WERI-Rb-1 (cell line): ENCODE results near the gene SNCG.
"Not testable (repeated sequence)": the region's sequence is repeated elsewhere in the genome, so short reads cannot be mapped to it uniquely, and the experiment has no call there.

ENCODE experiments used
- DNase-seq: peaks from one replicate; pipeline ENCODE4 v3.0.0-alpha.2; 2020
- H3K27ac ChIP-seq: fragments of 250-450 bp; sonication (Bioruptor Pico); 2 replicates; pipeline ENCODE4 v1.5.1; 2020; ENCODE audit warnings: mild to moderate bottlenecking, moderate library complexity
- H3K27me3 ChIP-seq: fragments of 250-450 bp; sonication (Bioruptor Pico); 2 replicates; pipeline ENCODE4 v1.5.1; 2021; ENCODE audit warnings: mild to moderate bottlenecking, low read depth, moderate library complexity; ENCODE audit not compliant: insufficient read depth, severe bottlenecking
- H3K36me3 ChIP-seq: fragments of 250-450 bp; sonication (Bioruptor Pico); 2 replicates; pipeline ENCODE4 v1.5.1; 2020; ENCODE audit warnings: mild to moderate bottlenecking, moderate library complexity
- H3K4me3 ChIP-seq: 2 replicates; pipeline ENCODE4 v1.5.1; 2011; ENCODE audit warnings: low read depth, mild to moderate bottlenecking, control low read depth, low read length
- H3K9me3 ChIP-seq: fragments of 250-450 bp; sonication (Bioruptor Pico); 2 replicates; pipeline ENCODE4 v1.5.1; 2021; ENCODE audit warnings: mild to moderate bottlenecking, moderate library complexity; ENCODE audit not compliant: severe bottlenecking
- CTCF ChIP-seq: IDR thresholded peaks from 2 replicates; pipeline ENCODE4 v1.5.1; 2011; ENCODE audit warnings: low read depth, mild to moderate bottlenecking, control low read depth, inconsistent platforms, low read length

The SNCG gene

GRCh38 chr10:86992456-86992855, 34.1 kb downstream of the SNCG start:
- Histone ChIP-seq H3K27me3 (no peaks in the 10 kb centered on the region), H3K27ac (no peak overlapping the region), H3K36me3 (no peaks in the 10 kb centered on the region), H3K9me3 (no peaks in the 10 kb centered on the region), H3K4me3 (no peak overlapping the region)
- no peak for DNase-seq
- TF ChIP-seq CTCF = no peak

- no peak overlapping the region for H3K27ac ChIP-seq
- H3K9me3 ChIP-seq = no peaks in the 10 kb centered on the region
- no peak for DNase-seq
- TF ChIP-seq CTCF = no peak
- H3K4me3 ChIP-seq = no peak overlapping the region
- no peaks in the 10 kb centered on the region for H3K27me3 ChIP-seq
- H3K36me3 ChIP-seq = no peaks in the 10 kb centered on the region
Observed at GRCh38 chr10:86992929-86993328, 34.5 kb downstream of the SNCG start.

- not testable (repeated sequence) for H3K27me3 ChIP-seq, H3K27ac ChIP-seq, DNase-seq, H3K36me3 ChIP-seq, H3K9me3 ChIP-seq, H3K4me3 ChIP-seq
Observed at GRCh38 chr10:86999802-87000403, 41.5 kb downstream of the SNCG start.

- Histone ChIP-seq H3K27me3 (no peaks in the 10 kb centered on the region), H3K36me3 (no peaks in the 10 kb centered on the region), H3K4me3 (no peak overlapping the region), H3K9me3 (no peaks in the 10 kb centered on the region), H3K27ac (no peak overlapping the region)
- DNase-seq = no peak
- no peak for TF ChIP-seq CTCF
Observed at GRCh38 chr10:87000491-87000890, 42.1 kb downstream of the SNCG start.

- not testable (repeated sequence) for H3K27me3 ChIP-seq, DNase-seq, H3K36me3 ChIP-seq, H3K9me3 ChIP-seq, H3K4me3 ChIP-seq, H3K27ac ChIP-seq
Observed at GRCh38 chr10:87007124-87007523, 48.7 kb downstream of the SNCG start.

- H3K9me3 ChIP-seq, H3K36me3 ChIP-seq, H3K27me3 ChIP-seq, H3K4me3 ChIP-seq, H3K27ac ChIP-seq, DNase-seq: not testable (repeated sequence)
Observed at GRCh38 chr10:87007674-87008073, 49.3 kb downstream of the SNCG start.

- not testable (repeated sequence) for H3K27me3 ChIP-seq, H3K9me3 ChIP-seq, H3K27ac ChIP-seq, H3K4me3 ChIP-seq, H3K36me3 ChIP-seq, DNase-seq
Observed at GRCh38 chr10:87008303-87008702, 49.9 kb downstream of the SNCG start.

GRCh38 chr10:87009134-87009696, 50.8 kb downstream of the SNCG start:
- H3K9me3 ChIP-seq, H3K27ac ChIP-seq, DNase-seq, H3K4me3 ChIP-seq, H3K27me3 ChIP-seq, H3K36me3 ChIP-seq: not testable (repeated sequence)
